Stomach (tissue), 9 donors: ENCODE measurements around the gene TSPAN32. TPM values are rescaled to one million over a fixed set of nuclear protein-coding genes. Genes with fewer than 3 reads are reported as not detected.

Experiments
- DNase-seq, 2 donors: peaks; one replicate each; pipeline versions ENCODE4 v3.0.0 to v3.0.0-alpha.2; 2013 to 2019
- H3K27ac ChIP-seq, 5 donors: fragments of 200-600 bp in 4 of 5; sonication (generic) in 4 of 5; one replicate each; pipeline ENCODE4 v1.5.1; 2013 to 2019; ENCODE audit warnings: mild to moderate bottlenecking in 1 of 5, moderate library complexity in 1 of 5
- H3K27me3 ChIP-seq, 3 donors: fragments of 200-600 bp; sonication (generic); one replicate each; pipeline ENCODE4 v1.5.1; 2017 to 2019; ENCODE audit warnings: mixed run types in 1 of 3
- H3K36me3 ChIP-seq, 4 donors: fragments of 200-600 bp; sonication (generic); 1 replicate in 3 of 4; 2 replicates in 1 of 4; pipeline ENCODE4 v1.5.1; 2016 to 2019
- H3K4me1 ChIP-seq, 4 donors: fragments of 200-600 bp; sonication (generic); one replicate each; pipeline ENCODE4 v1.5.1; 2016 to 2019
- H3K4me3 ChIP-seq, 4 donors: fragments of 200-600 bp; sonication (generic) in 3 of 4; one replicate each; pipeline ENCODE4 v1.5.1; 2016 to 2019; ENCODE audit warnings: mild to moderate bottlenecking in 1 of 4
- H3K9me3 ChIP-seq, 4 donors: fragments of 200-600 bp; sonication (generic); one replicate each; pipeline ENCODE4 v1.5.1; 2016 to 2019
- EP300 ChIP-seq: sonication (generic); formaldehyde crosslinking; IDR thresholded peaks from one replicate; pipeline ENCODE4 v1.6.1; 2017; ENCODE audit warnings: antibody characterized with exemption
- POLR2A ChIP-seq, 4 donors: fragments of 450-650 bp; IDR thresholded peaks; one replicate each; pipeline ENCODE4 v1.6.1; 2016; ENCODE audit warnings: antibody characterized with exemption in 4 of 4, control low read depth in 2 of 4, mild to moderate bottlenecking in 1 of 4, moderate library complexity in 1 of 4
- POLR2AphosphoS5 ChIP-seq, 3 donors: sonication (generic); formaldehyde crosslinking; IDR thresholded peaks; one replicate each; pipeline ENCODE4 v1.6.1; 2016; ENCODE audit warnings: antibody characterized with exemption in 3 of 3
- WGBS, 5 donors: extraction: QIAGEN DNeasy Blood & Tissue Kit in 3 of 5; methylation state at CpG; one replicate each; pipeline versions ENCODE4 v1.1.5 to v1.1.7; 2013 to 2018; 5-methylcytosine and 5-hydroxymethylcytosine counted together
- intact Hi-C: fragments of 100-400 bp; cut with DNase I; formaldehyde crosslinking; loops from one replicate; pipeline ENCODE4 v1.15.1; 2023; ENCODE audit warnings: low total_unique reads
- polyA plus RNA-seq, 3 donors: library from polyadenylated mRNA; stranded (reverse); fragments of 200-250 nt; gene quantifications; one replicate each; pipeline ENCODE4 v1.2.3, GENCODE V29; 2013
- total RNA-seq, 5 donors: library from RNA; depleted of rRNA; stranded (reverse); fragments of >200 nt; gene quantifications; one replicate each; pipeline versions ENCODE4 v1.1.0 to v1.2.3, GENCODE V29; 2014 to 2016
- TF ChIP-seq, protein P1 (sequence below), 7 experiments: fragments of 450-650 bp in 4 of 7; fragments of 200-600 bp in 3 of 7; sonication (generic) in 3 of 7; IDR thresholded peaks; one replicate each; pipeline ENCODE4 v1.5.1; 2016 to 2019; ENCODE audit warnings: antibody characterized with exemption in 7 of 7, control low read depth in 2 of 7, mild to moderate bottlenecking in 1 of 7
- donor health status: healthy with polysubstance abuse.
- donor health status: Bipolar disorder and iron deficiency.
- donor health status: healthy.

The TSPAN32 gene
- total and polyA plus RNA-seq, 8 donors, result 1.1 to 9.0 (median 2.3) TPM; not detected in 4

DNA sequence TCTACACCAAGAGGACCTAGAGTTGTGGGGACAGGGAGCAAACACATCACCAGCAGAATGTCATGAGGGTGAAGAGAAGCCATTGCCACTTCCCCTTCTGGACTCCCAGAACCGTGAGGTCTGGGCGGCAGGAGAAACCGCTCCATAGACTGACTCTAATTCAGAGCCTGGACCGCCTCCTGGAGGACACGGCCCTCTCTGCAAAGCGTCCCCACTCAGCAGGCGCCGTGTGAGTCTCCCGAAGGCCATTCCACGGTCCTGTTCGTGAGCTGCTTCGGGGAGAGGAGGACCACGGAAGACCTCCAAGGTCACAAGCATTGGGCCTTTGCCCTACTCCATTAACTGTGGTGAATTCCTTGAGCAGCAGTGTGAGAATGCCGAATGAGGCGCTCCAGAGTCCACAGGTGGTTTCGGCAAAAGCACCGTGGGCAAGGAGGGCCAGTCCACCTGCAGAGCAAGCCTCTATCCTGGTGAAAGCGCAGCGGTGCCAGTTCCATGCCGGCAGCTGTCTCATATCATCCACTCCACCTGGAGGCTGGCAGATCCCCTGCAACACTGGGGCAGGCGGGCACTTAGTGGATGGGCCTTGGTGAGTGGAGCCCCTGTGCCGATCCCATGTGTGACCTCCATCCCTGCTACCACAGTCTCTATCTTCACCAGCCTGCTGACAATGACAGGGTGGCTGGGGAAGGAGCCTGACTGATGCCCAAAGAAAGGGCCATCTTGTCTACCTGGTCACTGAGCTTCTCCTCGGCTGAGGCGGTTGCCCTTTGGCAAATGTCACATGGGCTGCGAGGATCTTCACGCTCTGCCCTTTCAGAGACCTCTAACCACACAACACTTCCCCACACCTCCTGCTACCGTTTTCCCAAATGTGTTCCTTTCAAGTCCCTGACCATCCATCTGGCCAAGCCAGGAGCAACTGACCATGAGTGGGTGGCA, 7.6 kb upstream of the TSPAN32 start:
- Histone ChIP-seq H3K4me1 (peaks cover 0 to 7% (median 4%) of the 10 kb centered on the region in 4 donors), H3K4me3 (no peak overlapping the region), H3K9me3 (no peaks in the 10 kb centered on the region), H3K36me3 (no peaks in the 10 kb centered on the region), H3K27me3 (peaks cover 0 to 12% (median 0%) of the 10 kb centered on the region in 3 donors), H3K27ac (no peak overlapping the region)
- peak in 1 of 2 donors; percentile 25 for DNase-seq
- intact Hi-C loops, result no loop called here
- TF ChIP-seq, protein P1, sequence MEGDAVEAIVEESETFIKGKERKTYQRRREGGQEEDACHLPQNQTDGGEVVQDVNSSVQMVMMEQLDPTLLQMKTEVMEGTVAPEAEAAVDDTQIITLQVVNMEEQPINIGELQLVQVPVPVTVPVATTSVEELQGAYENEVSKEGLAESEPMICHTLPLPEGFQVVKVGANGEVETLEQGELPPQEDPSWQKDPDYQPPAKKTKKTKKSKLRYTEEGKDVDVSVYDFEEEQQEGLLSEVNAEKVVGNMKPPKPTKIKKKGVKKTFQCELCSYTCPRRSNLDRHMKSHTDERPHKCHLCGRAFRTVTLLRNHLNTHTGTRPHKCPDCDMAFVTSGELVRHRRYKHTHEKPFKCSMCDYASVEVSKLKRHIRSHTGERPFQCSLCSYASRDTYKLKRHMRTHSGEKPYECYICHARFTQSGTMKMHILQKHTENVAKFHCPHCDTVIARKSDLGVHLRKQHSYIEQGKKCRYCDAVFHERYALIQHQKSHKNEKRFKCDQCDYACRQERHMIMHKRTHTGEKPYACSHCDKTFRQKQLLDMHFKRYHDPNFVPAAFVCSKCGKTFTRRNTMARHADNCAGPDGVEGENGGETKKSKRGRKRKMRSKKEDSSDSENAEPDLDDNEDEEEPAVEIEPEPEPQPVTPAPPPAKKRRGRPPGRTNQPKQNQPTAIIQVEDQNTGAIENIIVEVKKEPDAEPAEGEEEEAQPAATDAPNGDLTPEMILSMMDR (IDR thresholded peaks at IDR 0.05), result no peak
- TF ChIP-seq POLR2A (IDR thresholded peaks at IDR 0.05), result no peak
- no peak for TF ChIP-seq POLR2AphosphoS5 (IDR thresholded peaks at IDR 0.05)
- no peak for TF ChIP-seq EP300
- 64 to 88% (median 80%) methylated on average over 14 to 27 of the region's 27 CpGs for WGBS, 5 donors

DNA sequence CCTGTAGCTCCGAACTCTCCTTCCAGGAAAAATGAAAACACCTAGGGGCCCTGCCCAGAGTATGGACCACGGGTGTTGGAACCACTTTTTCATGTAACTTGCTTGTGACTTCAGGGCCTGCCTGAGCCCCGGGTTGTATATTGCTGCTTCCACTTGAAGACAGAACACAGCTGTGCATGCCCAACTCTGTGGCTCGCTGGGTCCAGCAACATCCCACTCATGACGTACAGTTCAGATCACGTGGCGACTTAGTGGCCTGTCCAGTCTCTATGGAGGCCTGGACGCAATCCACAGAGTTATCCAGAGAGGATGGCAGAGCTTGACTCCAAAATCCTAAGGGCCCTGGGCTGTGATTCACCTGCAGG, 6.9 kb upstream of the TSPAN32 start:
- Histone ChIP-seq H3K27me3 (peaks cover 0 to 8% (median 0%) of the 10 kb centered on the region in 3 donors), H3K36me3 (no peaks in the 10 kb centered on the region), H3K4me1 (peaks cover 0 to 11% (median 3%) of the 10 kb centered on the region in 4 donors), H3K4me3 (no peak overlapping the region), H3K27ac (no peak overlapping the region), H3K9me3 (no peaks in the 10 kb centered on the region)
- peak in 1 of 2 donors; percentile 19 for DNase-seq
- intact Hi-C loops, result loop anchor here (5.0 kb wide), 1 partner anchor 98 kb away; no protein-coding TSS in a partner anchor
- TF ChIP-seq POLR2A (IDR thresholded peaks at IDR 0.05) (no peak), POLR2AphosphoS5 (IDR thresholded peaks at IDR 0.05) (no peak), EP300 (no peak)
- TF ChIP-seq, protein P1 (IDR thresholded peaks at IDR 0.05), result no peak
- whole genome bisulfite sequencing, 5 donors, result 82 to 88% (median 85%) methylated on average over 8 of the region's 8 CpGs

DNA sequence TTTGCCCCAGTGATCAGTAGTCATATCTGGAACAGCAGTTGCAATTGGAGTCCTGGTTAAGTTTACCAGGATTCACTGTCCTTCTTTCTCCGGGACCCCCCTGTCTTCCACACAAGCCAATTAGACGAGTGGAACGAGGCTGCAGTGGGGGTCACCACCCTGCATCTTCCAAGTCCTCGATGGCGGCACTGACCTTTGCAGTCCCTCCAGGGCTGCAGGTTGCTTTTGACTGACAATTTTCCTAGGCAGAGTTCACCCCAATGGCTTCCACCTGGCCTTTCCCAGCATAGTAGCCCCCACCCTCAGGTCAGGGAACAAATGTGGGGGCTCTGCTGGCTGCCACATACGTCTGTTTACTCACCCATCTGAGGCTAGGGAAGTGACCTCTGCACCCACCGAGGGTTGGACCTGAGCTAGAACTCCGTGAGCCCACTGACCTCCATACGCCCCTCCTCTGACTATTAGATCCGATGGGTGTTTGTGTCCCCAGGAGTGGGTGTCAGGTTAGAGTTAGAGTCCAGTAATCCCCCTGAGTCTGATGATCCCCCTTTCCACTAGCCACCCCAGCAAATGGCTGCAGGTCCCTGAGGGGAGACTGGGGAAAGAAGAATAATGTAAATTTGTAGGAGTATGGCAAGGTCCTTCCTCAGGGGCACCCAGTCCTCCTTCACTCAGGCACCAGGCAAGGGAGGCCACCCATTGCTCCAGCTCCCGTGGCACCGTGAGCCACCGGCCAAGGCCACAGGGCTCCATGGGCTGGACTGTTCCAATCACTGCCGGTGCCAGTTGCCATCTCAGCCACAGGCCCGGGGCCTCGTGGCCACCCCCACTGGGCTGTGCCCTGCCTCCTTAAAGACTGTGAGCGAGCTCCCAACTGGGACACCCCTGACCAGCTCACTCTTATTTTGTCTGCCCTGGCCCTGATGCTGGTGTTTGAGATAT, 5.6 kb upstream of the TSPAN32 start:
- Histone ChIP-seq H3K27ac (no peak overlapping the region), H3K4me3 (no peak overlapping the region), H3K9me3 (no peaks in the 10 kb centered on the region), H3K4me1 (peaks cover 0 to 17% (median 3%) of the 10 kb centered on the region in 4 donors), H3K36me3 (no peaks in the 10 kb centered on the region), H3K27me3 (no peaks in the 10 kb centered on the region)
- 84 to 89% (median 86%) methylated on average over 17 of the region's 17 CpGs for WGBS, 5 donors
- no peak for DNase-seq
- intact Hi-C loops, result loop anchor here (5.0 kb wide), 1 partner anchor 99 kb away; no protein-coding TSS in a partner anchor
- TF ChIP-seq POLR2A (IDR thresholded peaks at IDR 0.05) (no peak), POLR2AphosphoS5 (IDR thresholded peaks at IDR 0.05) (no peak), EP300 (no peak)
- TF ChIP-seq, protein P1 (IDR thresholded peaks at IDR 0.05), result no peak
